ENCODE measurements around the gene SMIM44.
"Not testable (repeated sequence)": the region's sequence is repeated elsewhere in the genome, so short reads cannot be mapped to it uniquely, and the experiment has no call there.

The SMIM44 gene

GRCh38 chr19:3483226-3483628 lies at the start of gene SMIM44:
Gene SMIM44 (minus strand): TSS chr19:3483441. CDS start chr19:3483403, 38 bp downstream.
- no peak for TF ChIP-seq CTCF (conservative IDR thresholded peaks at IDR 0.05; ENCODE audit: low read depth)
- POLR2A ChIA-PET (ENCODE audit: low non-redundant PET) = no interaction called here
- no peak for DNase-seq (ENCODE audit: low spot score)
- CTCF ChIA-PET = no interaction called here
- H3K27ac ChIP-seq = 0 out of 2 replicates have a peak within 1 kb of the TSS, but pooled peaks have one; percentile 4

GRCh38 chr19:3533033-3533432 lies 49.8 kb upstream of the SMIM44 start:
- ChIA-PET POLR2A (ENCODE audit: low non-redundant PET) (no interaction called here), CTCF (no interaction called here)
- no peak for TF ChIP-seq CTCF (conservative IDR thresholded peaks at IDR 0.05; ENCODE audit: low read depth)
- H3K27ac ChIP-seq = no peak overlapping the region; the same call in 1 of the 2 replicates
- DNase-seq (ENCODE audit: low spot score) = no peak

GRCh38 chr19:3532154-3532786 lies 49.0 kb upstream of the SMIM44 start:
- no peak for DNase-seq (ENCODE audit: low spot score)
- no peak for TF ChIP-seq CTCF (conservative IDR thresholded peaks at IDR 0.05; ENCODE audit: low read depth)
- ChIA-PET POLR2A (ENCODE audit: low non-redundant PET) (no interaction called here), CTCF (no interaction called here)
- H3K27ac ChIP-seq = no peak overlapping the region

GRCh38 chr19:3531716-3532115 lies 48.5 kb upstream of the SMIM44 start:
- H3K27ac ChIP-seq = 0 out of 2 replicates have a peak overlapping the region, but pooled peaks have one; percentile 5
- DNase-seq (ENCODE audit: low spot score) = no peak
- ChIA-PET CTCF (no interaction called here), POLR2A (ENCODE audit: low non-redundant PET) (no interaction called here)
- no peak for TF ChIP-seq CTCF (conservative IDR thresholded peaks at IDR 0.05; ENCODE audit: low read depth)

GRCh38 chr19:3530389-3530788 lies 47.1 kb upstream of the SMIM44 start:
- DNase-seq (ENCODE audit: low spot score) = no peak
- ChIA-PET CTCF (no interaction called here), POLR2A (ENCODE audit: low non-redundant PET) (no interaction called here)
- no peak for TF ChIP-seq CTCF (conservative IDR thresholded peaks at IDR 0.05; ENCODE audit: low read depth)
- H3K27ac ChIP-seq = no peak overlapping the region

- POLR2A ChIA-PET (ENCODE audit: low non-redundant PET); CTCF ChIA-PET; H3K27ac ChIP-seq; DNase-seq (ENCODE audit: low spot score): not testable (repeated sequence)
Measured at GRCh38 chr19:3529299-3529698, 46.1 kb upstream of the SMIM44 start.

GRCh38 chr19:3528539-3529211 lies 45.4 kb upstream of the SMIM44 start:
- DNase-seq (ENCODE audit: low spot score) = no peak
- no peak for TF ChIP-seq CTCF (conservative IDR thresholded peaks at IDR 0.05; ENCODE audit: low read depth)
- no peak overlapping the region for H3K27ac ChIP-seq
- ChIA-PET CTCF (no interaction called here), POLR2A (ENCODE audit: low non-redundant PET) (no interaction called here)

Measured in RWPE1 (cell line).